ENCODE results near the gene ZSWIM6. TPM values are rescaled to one million over a fixed set of nuclear protein-coding genes. Genes with fewer than 3 reads are reported as not detected.

ZSWIM6 gene
- total RNA-seq, 1 donor from 2014 or later, result 8.8 TPM

GRCh38 chr5:61570767-61571166 is 238.7 kb downstream of the ZSWIM6 start:
- Histone ChIP-seq H3K4me1 (no peaks in the 10 kb centered on the region), H3K36me3 (no peaks in the 10 kb centered on the region), H3K27ac (no peak overlapping the region), H3K9me3 (no peaks in the 10 kb centered on the region), H3K4me3 (no peak overlapping the region), H3K27me3 (no peaks in the 10 kb centered on the region)
- intact Hi-C loops (cut with DNase I), result no loop called here
- TF ChIP-seq CTCF (IDR thresholded peaks at IDR 0.05), result no peak
- DNase-seq (ENCODE audit: low spot score in 2 of 2), result no peak

GRCh38 chr5:61572959-61573358 is 240.9 kb downstream of the ZSWIM6 start:
- intact Hi-C loops (cut with DNase I), result no loop called here
- no peak for DNase-seq (ENCODE audit: low spot score in 2 of 2)
- no peaks in the 10 kb centered on the region for H3K4me1 ChIP-seq
- no peaks in the 10 kb centered on the region for H3K27me3 ChIP-seq
- no peak overlapping the region for H3K4me3 ChIP-seq
- H3K36me3 ChIP-seq, result no peaks in the 10 kb centered on the region
- TF ChIP-seq CTCF (IDR thresholded peaks at IDR 0.05), result no peak
- no peaks in the 10 kb centered on the region for H3K9me3 ChIP-seq
- no peak overlapping the region for H3K27ac ChIP-seq

- DNase-seq (ENCODE audit: low spot score in 2 of 2), result no peak
- no peaks in the 10 kb centered on the region for H3K4me1 ChIP-seq
- no peak for TF ChIP-seq CTCF (IDR thresholded peaks at IDR 0.05)
- H3K36me3 ChIP-seq, result no peaks in the 10 kb centered on the region
- intact Hi-C loops (cut with DNase I), result no loop called here
- no peaks in the 10 kb centered on the region for H3K27me3 ChIP-seq
- no peak overlapping the region for H3K4me3 ChIP-seq
- H3K9me3 ChIP-seq, result no peaks in the 10 kb centered on the region
- H3K27ac ChIP-seq, result no peak overlapping the region
Observed at GRCh38 chr5:61575103-61575502, 243.0 kb downstream of the ZSWIM6 start.

- DNase-seq (ENCODE audit: low spot score in 2 of 2), result no peak
- Histone ChIP-seq H3K4me1 (no peaks in the 10 kb centered on the region), H3K27me3 (no peaks in the 10 kb centered on the region), H3K27ac (no peak overlapping the region), H3K9me3 (no peaks in the 10 kb centered on the region), H3K36me3 (no peaks in the 10 kb centered on the region), H3K4me3 (no peak overlapping the region)
- intact Hi-C loops (cut with DNase I), result no loop called here
- no peak for TF ChIP-seq CTCF (IDR thresholded peaks at IDR 0.05)
Observed at GRCh38 chr5:61575581-61575980, 243.5 kb downstream of the ZSWIM6 start.

- TF ChIP-seq CTCF (IDR thresholded peaks at IDR 0.05), result no peak
- H3K27me3 ChIP-seq, result no peaks in the 10 kb centered on the region
- no peaks in the 10 kb centered on the region for H3K9me3 ChIP-seq
- no peak for DNase-seq (ENCODE audit: low spot score in 2 of 2)
- H3K4me1 ChIP-seq, result no peaks in the 10 kb centered on the region
- intact Hi-C loops (cut with DNase I), result no loop called here
- no peak overlapping the region for H3K4me3 ChIP-seq
- H3K27ac ChIP-seq, result no peak overlapping the region
- no peaks in the 10 kb centered on the region for H3K36me3 ChIP-seq
Observed at GRCh38 chr5:61576556-61576955, 244.5 kb downstream of the ZSWIM6 start.

- intact Hi-C loops (cut with DNase I), result no loop called here
- Histone ChIP-seq H3K4me1 (no peaks in the 10 kb centered on the region), H3K27me3 (no peaks in the 10 kb centered on the region), H3K4me3 (no peak overlapping the region), H3K9me3 (no peaks in the 10 kb centered on the region), H3K27ac (no peak overlapping the region), H3K36me3 (no peaks in the 10 kb centered on the region)
- DNase-seq (ENCODE audit: low spot score in 2 of 2), result no peak
- TF ChIP-seq CTCF (IDR thresholded peaks at IDR 0.05), result no peak
Observed at GRCh38 chr5:61578858-61579503, 246.9 kb downstream of the ZSWIM6 start.
